ENCODE results near the gene NOS1AP.
A peak's percentile ranks its signal among the peaks of the same experiment; 100 is the strongest.
"Not testable (repeated sequence)": the region's sequence is repeated elsewhere in the genome, so short reads cannot be mapped to it uniquely, and the experiment has no call there.

NOS1AP gene

DNA sequence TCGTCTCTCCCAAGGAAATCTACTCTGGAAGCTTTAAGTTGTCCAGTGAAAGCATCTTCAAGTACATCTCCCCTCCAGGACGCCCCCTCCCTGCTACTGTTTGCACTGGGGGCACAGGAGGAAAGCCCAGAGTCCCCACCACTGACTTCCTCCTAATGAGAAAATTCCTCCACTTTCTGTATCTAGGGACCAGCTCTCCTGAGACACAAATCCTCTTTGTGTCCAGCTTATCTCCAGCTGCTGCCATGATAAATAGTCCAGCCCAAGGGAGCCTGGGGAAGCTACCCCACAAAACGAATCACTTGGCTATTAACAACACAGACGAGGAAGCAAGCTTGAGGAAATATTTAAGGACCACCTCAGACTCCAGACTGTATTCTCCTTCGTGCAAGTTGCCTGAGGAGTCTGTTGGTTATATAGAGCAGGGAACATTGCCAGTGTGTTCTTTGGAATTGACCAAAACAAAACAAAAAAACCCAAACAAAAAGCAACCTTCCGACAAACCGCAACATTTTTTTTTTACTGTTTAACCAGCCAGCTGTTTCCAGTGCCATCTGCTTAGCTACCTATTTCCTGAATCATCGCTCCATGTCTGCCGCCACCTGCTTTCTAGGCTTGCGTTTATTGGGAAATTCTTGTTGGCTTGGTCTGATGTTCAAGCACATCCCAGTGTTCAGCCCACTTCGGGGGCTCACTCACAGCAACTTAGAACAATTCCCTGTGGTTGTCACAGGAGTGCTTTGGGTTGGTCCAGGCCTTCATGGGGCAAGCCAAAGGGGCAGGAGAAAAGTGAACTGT is 319.7 kb downstream of the NOS1AP start:
- no peak for DNase-seq

DNA sequence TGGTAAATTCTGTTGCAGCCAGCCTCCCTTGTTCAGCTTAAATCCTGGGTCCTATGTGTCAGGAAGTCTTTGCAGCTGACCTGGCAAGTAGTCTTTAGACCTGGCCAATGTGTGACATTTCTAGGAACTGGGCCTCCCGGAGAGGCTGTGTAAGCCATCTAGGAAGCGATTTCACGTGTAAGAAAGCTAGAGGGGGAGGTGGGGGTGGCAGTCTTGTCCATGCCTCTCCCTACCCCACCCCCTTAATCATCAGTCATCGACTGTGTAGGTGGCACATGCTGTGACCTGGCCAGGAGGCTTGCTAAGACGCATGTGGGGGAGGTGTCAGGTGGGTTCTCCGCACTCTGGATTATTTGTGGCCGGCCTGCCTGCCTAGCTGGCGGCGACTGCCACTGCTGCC is 320.5 kb downstream of the NOS1AP start:
- no peak for DNase-seq

DNA sequence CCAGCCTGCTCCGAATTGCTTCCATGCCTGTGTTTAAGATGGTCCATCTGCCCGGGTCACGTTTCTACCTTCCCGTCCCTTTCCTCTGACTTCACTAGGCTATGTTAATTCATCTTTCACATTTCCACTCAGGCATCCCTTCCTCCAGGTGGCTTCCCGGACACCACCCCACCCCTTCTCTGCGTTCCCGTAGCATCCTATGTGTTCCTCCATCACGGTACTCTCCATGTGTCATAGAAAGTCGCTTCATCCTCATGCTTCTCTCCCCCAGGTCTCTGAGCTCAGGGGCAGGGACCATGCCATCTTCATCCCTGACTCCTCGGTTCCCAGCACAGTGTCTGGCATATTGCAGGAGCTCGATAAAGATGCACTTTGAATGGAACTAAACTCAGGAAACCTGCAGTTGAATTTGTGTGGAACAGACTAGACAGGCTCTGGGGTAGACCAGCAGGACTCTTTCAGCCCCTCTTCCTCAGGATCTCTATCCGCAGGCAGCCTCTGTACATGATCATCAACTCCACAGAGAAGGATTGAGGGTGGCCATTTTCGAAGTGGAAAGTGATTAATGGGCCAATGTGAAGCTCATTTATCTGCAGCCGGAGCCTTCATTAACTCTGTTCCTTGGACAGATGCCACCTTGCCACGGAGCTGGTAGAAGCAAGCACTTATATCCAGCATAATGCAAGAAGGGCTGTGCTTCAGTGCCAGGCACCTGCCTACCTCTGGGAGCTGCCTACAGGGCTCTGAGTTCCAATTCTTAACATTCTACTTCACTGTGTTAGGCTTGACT is 321.1 kb downstream of the NOS1AP start:
- DNase-seq = no peak

DNA sequence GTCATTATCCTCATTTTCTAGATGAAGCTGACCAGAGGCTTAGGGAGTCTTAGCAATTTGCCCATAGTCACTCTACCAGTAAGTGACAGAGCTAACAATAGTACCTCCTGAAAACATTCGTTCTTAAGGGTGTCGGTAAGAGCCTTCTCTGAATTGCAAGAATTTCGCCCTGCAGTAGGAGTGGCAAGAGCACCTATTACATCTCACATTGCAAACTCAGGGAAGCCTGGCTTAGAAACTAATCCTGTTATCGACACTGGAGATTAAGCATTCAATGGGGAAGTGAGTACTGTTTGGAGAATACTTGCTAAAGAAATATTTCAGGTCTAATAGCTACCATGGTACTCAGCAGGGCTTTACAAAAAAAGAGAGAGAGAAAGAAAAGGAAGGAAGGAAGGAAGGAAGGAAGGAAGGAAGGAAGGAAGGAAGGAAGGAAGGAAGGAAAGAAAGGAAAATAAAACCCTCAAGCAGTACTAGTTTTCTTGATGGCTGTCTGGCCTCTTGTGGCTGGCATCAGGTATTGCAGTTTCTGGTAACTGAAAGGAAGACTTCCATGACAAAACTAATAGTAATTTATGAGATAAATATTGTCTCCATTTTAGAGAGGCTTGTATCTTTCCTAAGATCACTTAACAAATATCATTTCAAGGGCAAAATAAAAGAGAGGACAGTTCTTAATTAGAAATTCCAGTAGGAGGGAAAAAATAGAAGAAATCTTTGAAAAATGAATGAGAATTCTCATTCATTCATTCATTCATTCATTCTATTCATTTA is 322.5 kb downstream of the NOS1AP start:
- DNase-seq = peak; percentile 20

DNA sequence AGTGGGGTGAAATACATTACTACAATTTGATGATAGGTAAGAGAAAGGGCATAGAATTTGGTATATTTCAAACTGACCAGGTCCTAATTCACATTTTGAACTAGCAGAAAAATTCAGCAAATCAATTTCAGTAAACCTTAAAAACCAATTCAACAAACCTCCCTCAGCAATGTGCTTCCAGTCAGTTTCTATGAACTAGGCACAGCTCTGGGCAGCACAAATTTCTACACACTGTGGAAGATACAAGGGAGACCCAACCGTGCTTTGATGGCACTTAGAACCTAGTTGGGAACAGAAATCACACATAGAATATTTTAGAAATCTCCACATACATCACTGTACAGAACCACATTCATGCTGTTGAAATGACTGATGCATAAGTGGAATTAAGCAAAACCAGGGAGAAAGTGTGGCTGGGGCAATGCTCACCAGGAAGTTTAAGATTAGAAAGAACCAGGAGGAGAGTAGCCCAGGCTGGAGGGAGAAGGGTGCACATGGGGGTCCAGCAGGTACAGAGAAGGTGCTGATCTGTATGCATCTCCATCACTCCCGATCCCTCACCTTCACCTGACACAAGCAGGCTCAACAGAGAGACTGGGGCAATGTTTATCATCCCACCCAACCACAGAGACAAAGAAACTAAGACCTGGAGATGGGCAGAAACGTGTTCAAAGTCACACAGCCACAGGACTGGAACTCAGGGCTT is 326.9 kb downstream of the NOS1AP start:
- no peak for DNase-seq

DNA sequence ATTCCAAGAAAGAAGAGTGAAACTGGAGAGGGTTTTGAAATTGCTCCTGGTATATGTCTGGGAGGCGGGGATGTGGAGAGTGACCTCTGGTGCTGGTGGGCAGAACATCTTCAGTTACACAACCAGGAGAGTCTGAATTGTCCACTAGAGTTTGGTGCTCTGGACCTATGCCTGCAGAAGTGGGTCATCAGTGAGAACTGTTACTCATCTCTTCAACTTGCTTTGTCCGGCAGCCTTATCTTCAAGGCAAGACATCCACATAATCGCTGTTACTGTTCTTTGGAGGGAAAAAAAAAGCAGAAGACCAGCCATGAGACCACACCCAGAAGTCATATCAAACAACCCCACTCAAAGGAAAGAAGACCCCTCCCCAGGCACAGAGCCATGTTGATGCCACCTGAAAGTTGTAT is 327.6 kb downstream of the NOS1AP start:
- DNase-seq = no peak

DNA sequence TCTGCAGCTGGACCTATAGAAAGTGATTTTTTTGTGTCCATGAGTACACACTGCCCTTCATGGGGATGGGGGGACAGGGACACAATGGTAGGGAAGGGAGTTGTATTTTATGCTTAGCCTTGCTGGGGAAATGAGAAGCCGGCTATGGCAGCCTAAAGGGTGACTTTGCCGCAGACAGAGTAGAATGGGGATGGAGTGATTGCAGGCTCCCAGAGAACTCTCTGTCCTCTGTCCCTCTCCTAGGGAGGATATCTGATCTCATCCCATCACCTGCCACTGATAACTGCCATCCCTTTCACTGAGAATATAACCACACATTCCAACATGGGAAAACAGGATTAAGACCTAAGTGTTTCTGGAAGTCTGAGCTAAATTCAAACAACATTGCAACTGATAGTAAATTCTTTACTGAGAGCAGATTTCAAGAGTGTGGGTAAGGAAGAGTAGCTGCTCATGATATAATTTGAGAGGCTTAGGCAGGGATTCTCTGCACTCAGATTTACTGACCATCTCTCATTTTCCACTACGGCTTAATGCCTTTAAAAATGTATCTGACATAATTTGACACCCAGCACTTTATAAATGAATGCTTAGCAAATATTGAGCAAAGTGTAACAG is 328.6 kb downstream of the NOS1AP start:
- no peak for DNase-seq

DNA sequence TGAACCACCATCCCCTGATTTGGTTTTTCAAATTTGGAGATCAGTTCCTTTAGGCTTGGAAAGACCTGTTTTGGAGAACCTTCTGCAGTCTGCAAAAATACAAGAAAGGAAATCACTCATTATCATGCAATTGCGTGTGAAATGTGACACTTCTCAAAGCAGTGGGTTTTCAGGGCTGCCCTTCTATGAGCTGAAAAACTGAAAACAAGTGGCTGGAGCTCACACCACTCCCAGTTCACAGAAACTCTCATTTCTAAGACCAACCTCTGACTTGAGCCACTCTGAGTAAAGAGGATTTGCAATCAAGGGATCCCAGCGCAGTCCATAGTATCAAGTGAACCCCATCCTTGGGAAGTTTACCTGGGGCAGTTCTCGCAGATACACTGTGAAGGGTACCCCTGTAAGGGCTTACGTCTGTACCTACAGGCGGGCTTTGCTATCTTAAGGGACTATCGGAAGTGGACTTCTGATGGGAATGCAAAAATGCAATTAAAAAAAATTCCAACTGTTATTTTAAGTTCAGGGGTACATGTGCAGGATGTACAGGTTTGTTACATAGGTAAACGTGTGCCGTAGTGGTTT is 329.6 kb downstream of the NOS1AP start:
- DNase-seq = no peak

DNA sequence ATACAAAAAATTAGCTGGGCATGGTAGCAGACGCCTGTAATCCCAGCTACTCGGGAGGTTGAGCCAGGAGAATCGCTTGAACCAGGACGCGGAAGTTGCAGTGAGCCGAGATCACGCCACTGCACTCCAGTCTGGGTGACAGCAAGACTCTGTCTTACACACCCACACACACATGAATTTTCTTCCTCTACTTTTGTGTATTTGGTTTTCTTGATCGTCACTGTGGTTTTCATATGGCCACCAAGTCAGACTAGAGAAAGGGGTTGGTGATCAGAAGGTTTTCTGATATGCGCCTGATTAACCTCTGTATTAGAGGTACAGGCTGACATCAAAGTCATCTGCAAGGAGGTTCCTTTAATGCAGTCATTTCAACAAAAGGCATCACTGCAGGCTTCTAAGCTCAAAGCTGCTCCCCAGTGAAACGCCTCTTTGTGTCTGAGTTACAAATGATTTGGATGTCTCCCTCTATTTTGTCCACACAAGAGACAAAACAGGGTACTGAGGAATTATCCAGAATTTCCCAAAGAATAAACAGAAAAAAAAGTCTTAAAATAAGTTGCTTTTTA is 331.4 kb downstream of the NOS1AP start:
- no peak for DNase-seq

DNA sequence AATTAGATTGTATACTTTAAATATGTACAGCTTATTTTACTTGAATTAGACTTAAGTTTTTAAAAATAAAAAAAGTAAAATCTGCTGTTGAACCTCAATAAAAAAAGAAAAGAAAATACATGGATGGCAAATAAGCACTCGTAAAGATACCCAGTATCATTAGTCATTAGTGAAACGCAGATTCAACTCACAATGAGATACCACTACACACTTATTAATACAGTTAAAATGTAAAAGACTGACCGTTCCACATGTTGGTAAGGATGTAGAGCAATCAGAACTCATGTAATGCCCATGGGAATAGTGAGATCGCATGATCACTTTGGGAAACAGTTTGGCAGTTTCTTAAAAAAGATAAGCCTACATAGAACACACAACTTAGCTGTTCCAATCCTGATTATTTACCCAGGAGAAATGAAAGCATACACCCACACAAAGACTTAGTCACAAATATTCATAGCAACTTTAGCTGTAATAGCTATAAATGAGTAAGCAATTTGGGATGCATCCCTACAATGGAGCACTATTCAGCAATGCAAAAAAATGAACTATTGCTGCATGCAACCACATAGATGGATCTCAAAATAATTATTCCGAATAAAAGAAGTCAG is 335.2 kb downstream of the NOS1AP start:
- DNase-seq = no peak

DNA sequence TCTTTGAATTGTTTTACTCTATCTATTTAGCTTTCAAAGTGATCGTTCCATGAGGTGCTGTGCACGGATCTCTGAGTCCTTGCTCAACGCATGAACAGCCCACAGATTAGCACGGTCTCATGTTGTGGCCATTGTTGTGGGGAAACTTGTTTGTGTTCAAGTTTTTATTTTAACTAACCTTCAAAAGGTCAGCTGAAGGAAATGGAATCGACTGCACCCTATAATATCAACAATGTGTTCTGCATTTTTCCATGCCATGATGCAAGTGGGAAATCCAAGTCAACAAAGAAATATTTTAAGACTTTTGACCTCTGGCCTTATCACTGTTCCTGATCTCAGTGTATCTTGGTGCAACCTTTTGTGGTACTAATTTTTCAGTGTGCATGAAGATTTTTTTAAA is 336.3 kb downstream of the NOS1AP start:
- no peak for DNase-seq

DNA sequence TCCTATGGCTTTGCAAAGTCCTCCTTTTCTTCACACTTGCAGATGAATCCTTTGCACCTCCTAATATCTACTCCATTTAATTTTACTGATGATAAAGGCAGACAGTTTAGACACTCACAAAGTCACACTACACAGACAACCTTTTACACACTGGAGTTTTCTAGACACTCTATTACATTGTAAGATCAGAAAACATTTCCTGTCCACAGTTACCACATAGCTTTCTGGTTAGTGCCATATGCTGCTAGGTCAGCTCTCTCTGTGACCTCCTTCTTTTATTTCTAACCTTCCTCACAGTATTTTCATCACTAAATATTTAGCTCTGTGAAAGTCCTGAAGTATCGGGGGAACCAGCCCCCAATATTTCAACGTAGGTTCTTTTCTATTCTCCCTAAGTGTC is 337.3 kb downstream of the NOS1AP start:
- DNase-seq = no peak

DNA sequence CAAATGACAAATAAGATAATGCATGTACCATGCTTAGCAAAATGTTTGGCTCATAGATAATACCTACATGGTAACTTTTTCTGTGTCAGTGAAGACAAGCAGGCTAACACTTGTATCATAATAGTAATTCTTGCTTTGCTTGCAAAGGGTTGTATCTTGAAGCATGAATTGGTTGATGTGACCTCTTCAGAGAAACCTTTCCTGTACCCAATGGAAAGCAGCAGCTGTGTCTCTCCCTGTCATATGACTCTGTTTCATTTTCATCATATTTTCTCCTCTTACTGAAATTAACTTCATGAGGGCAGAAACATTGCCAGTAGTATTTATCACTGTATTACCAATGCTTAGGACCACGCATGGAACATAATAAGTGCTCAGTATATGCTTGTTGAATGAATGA is 338.0 kb downstream of the NOS1AP start:
- DNase-seq = no peak

DNA sequence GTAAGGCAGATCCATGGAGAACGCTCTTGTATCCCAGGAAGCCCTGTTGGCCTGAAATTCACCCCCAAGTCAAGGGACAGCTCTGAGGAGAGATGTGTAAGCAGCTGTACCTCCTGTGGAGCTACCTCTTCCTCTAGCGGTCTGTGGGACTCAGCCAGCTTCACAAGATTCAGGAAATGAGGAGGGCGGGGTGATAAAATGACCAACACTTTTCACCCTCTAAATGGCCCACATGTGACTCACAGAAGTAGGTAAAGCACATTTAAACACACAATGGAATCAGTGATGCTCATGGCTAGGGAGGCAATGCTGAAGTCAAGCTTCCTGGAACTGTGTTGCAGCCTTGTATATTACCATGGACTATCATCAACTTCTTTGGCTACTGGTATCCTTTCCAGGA is 342.5 kb downstream of the NOS1AP start, which contains the start of gene SH2D1B:
Gene SH2D1B, minus strand, starts transcription at position 135 of the 400 bp plus-strand sequence. Its CDS starts 120 bp downstream, at position 15.
- no peak for DNase-seq

DNA sequence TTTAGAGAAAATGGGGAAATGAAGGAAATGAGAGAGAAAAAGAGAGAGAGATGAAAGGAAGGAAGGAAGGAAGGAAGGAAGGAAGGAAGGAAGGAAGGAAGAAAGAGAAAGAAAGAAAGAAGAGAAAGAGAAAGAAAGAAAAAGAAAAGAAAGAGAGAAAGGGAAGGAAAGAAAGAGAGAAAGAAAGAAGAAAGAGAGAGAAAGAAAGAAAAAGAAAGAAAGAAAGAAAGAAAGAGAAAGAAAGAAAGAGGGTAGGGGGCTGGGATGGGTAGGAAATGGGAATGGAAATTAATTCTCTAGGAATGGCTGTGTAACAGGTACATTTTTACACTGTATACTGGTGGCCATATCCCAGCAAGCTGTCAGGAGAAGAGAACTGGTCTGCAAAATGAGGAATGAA is 346.7 kb downstream of the NOS1AP start:
- DNase-seq = no peak

DNA sequence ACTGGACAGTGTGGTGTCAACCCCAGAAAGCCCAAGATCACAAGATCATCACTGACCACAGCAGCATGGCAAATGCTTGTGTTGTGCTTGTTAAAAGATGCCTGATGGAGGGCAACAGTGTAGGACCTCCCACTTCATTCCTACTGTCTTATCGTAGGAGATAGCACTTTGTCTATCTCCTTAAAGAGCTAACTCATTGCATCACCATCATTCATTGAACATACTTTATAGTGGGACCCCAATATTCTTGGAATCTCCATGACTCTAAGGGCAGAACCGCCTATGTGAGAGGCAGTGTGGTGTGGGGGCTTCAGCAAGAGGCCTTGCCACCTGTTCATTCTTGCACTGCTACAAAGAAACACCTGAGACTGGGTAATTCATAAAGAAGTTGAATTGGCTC is 347.4 kb downstream of the NOS1AP start:
- DNase-seq = no peak

DNA sequence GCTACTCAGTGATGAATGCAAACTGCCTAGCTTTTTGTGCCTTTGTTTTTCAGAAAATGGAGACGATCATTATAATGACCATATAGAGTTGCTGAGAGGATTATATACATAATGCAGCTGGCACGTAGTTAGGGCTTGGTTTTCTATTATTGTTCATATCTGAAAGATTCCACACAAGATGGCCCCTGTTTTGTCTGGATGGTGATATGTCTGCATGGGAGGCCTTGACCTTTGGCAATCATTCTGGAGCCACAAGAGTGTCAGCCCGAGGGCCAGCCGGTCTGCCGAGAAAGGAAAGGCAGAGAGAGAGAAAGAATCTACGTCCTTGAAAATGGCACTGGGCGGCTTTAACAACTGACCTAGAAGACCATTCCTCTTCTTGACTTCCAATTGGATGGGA is 348.2 kb downstream of the NOS1AP start:
- DNase-seq = no peak

DNA sequence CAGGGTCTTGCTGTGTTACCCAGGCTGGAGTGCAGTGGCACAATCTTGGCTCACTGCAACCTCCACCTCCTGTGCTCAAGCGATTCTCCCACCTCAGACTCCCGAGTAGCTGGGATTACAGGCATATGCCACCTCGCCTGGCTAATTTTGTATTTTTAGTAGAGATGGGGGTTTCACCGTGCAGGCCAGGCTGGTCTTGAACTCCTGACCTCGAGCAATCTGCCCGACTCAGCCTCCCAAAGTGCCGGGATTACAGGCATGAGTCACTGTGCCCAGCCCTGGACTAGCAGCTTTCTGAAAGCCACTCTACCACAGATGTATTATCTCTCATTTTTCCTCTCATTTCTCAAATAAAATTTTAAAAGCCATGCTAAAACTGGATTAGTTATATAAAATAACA is 349.1 kb downstream of the NOS1AP start:
- not testable (repeated sequence) for DNase-seq

DNA sequence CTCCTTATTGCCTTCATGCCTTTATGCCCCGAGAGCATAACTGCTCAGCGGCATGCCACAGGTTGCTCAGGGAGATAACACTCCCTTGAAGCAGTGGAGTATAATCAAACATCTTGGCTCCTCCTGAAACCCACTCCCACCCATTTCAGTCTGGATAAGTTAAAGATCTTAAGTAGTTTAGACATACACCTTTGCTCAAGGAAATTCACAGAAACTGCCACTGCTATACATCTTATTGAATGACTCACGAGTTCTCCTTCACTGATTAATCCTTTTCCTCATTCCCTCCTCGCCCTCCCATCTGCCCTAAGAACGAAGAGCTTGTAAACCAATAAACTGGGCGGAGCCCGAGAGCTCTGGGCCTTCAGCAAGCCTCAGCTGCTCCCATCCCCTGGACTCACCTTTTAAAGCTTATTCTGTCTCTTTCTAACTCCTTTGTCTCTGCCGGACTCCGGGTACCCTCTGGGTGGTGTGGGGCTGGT is 350.0 kb downstream of the NOS1AP start:
- DNase-seq = not testable (repeated sequence)
